Hematopoietic multipotent progenitor cell treated with erythropoietin and hydrocortisone succinate and interleukin-3 and kit ligand, for 17 days (in vitro differentiated cells): ENCODE results near the gene SH2D3C.
"Not testable (repeated sequence)": the region's sequence is repeated elsewhere in the genome, so short reads cannot be mapped to it uniquely, and the experiment has no call there.

Source experiments
- DNase-seq: peaks from one replicate; pipeline ENCODE4 v3.0.0-alpha.2; 2015; ENCODE audit warnings: low spot score

Gene SH2D3C

DNA sequence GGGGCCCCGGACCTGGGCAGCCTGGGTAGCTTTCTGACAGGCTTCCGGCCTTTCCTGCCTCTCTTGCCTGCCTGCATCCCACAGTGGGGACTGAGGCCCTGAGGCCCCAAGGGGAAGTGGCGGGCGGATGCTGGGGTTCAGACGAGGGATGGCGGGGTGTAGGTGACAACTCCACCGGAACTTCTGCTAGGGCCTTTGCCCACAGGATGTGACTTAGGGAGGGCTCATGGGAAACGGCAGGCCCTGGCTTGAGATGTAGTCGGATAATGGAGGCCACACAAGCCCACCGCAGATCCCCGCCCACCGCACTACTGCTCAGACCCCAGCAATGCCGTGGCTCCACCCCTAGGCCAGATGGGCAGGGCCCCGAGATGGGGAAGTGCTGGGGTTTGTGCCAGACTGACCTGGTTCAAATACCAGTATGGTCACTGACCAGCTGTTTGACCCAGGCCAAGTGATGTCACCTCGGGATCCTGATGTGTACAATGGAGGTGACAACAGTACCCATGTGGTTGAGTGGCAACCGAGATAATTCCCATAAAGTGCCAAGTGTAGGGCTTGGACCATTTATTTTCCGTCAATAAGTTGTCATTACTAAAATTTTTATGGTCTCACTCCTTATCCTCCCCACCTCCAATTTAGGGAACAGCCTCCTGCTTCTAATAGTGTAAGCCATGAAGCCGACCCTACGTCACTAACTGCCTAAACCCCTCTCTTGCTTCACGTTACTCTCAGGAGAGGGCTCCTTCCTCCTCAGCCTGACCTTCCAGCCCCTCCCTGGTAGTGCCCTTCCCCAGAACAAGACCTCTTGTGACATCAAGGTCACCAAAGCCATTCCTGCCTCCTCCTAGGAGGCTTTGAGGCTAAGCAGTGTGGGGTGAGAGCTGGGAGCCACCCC, 4.9 kb upstream of the SH2D3C start:
- no peak for DNase-seq

DNA sequence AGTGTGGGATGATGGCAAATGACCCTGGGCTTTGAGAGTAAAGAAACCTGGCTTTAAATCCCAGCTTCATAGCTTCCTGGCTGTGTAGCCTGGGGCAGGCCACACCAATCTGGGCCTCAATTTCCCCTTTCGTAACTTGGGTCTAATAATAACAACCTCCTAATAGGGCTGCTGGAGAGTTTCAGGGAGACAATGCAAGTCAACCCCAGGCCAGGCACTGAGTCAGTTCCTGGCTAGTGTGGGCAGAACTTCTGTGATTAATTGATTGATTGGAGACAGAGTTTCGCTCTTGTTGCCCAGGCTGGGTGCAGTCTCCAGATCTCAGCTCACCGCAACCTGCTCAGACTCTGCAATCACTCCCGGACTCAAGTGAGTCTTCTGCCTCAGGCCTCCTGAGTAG, 3.3 kb upstream of the SH2D3C start:
- no peak for DNase-seq

DNA sequence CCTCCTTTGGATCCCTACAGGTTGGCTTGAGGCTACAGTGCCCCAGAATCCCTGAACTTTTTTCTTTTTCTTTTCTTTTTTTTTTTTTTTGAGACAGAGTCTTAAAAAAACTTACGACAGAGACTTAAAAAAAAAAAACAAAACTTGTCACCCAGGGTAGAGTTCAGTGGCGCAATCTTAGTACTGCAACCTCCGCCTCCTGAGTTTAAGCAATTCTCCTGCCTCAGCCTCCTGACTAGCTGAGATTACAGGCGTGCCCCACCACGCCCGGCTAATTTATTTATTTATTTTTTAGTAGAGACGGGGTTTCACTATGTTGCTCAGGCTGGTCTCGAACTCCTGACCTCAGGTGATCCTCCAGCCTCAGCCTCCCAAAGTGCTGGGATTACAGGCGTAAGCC, 2.4 kb upstream of the SH2D3C start:
- DNase-seq = not testable (repeated sequence)

DNA sequence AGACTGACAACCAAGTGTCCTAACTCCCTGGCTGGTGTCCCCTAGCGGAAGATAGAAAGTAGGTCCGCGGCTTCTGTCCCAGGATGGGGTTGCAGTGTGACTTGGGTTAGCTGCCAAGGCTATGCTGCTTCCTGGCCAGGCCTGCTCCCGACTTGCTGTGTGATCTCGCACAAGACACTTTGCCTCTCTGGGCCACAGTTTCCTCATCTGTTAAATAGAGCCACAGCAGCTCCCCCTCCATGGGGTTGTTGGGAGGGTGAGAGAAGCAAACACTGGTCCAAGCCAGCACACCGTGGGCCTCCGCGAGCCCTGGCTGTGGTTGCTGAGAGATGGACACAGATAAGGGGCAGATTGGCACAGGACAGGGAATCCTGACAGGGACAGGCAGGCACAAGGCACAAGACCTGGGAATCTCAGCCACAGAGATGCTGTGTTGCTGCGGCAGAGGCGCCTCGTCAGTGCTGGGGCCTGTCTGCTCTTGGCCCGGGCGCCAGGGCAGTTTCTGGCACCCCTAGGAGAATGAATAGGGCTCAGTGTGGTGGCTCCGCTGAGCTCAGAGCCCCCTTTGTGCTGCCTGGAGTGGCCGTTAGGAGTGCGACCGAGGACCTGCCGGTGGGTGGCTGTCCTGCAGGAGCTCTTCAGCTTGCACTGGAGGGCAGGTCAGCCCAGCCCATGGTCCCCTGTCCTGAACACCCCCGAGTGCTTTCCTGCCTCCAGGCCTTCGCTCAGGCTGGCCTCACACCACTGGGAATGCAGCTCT, 1.8 kb upstream of the SH2D3C start:
- DNase-seq = no peak

DNA sequence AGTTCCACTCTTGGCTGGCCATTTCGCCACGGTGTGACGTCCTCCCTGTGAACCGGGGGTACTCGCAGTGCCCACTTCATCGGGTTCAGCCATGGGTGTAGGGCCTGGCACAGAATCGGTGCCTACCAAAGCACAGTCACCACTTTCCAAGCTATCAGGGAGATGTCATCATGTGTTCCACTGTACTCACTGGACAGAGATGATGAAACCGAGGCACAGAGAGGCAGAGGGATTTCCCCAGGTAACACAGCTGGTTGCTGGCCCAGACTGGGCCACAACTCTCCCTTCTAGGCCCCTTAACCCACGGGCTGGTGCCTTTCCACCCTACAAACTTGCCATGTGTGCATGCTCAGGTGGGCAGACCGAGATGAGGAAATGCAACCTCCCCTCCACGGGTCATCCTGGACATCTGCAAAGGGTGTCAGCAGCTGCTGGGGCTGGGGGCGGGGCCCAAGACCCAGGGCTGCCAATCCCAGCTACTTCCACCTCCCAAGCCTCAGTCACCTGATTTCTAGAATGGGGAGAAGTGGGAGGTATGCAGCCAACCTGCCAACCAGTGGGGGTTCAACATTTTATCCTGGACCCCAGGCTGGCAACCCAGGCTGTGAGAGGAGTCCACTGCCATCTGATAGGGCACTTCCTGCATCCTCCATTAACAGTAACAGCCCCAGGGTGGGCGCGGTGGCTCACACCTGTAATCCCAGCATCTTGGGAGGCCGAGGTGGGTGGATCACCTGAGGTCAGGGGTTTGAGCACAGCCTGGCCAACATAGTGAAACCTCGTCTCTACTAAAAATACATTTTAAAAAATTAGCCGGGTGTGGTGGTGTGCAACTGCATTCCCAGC, 893 bp upstream of the SH2D3C start:
- DNase-seq = no peak

DNA sequence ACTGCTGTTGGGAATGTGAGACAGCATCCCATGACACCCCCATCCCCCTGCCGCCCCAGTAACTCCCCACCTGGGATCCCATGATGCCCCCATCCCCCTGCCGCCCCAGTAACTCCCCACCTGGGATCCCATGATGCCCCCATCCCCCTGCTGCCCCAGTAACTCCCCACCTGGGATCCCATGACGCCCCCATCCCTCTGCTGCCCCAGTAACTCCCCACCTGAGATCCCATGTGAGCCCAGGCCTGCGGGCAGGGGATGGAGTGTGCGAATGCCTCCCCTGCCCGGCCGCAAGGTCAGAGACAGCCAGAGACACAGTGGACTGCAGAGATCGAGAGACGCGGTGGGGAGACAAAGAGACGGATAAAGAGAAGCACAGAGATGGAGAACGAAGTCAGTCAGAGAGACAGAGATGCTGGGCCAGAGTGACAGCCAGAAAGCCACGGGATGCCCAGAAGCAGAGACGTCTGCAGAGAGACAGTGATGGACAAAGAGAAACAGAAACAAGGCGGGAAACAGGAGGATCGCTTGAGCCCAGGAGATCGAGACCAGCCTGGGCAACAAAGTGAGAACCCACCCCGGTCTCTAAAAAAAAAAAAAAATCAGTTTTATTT, 992 bp downstream of the SH2D3C start:
- DNase-seq = no peak

DNA sequence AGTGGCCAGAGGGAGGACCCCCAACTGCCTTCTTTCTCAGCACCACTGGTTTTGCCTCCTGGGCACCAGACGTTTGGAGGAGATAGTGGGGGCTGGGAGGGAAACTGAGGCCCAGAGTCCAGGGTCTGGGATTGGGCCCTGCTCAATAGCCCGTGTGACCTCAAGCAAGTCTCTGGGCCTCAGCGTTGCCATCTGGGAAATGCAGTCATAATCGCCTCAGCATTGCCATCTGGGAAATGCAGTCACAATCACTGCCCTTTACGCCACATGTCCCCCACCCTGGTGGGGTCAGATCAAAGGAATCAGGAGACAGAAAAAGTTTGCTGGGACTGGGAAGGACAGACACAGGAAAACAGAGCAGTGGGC, 1.6 kb downstream of the SH2D3C start:
- no peak for DNase-seq

DNA sequence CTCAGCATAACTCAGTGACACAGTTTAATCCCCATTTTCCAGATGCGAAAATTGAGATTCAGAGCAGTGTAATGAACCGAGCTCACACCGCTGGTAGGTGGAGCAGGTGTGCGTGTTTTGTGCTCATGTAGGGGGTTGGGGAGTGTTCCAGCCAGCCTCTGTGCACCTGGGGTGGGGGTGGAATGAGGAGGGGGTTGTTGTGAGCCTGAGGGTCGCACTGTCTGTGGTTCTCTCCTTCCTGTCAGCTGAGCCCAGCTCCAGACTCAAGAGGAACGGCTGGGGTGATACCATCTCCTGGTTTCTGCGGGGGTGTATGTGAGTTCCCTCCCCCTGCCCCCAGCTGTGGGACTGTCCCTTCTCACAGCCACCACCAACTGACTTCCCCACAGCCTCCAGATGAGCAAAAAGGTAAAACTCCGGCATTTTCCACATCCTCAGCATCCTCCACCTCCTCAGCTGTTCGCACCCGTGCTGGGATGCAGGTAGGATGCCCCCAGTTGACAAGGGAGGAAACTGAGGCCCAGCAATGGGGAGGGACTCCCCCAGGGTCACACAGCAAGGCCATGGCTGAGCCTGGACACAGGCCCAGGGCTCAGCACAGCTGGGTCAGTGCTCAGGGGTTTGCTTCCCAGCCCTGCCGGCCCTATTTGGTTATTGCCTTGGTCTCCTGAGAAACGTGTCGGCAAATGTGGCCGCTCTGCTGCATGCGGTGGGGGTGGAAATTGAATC, 2.1 kb downstream of the SH2D3C start:
- no peak for DNase-seq

DNA sequence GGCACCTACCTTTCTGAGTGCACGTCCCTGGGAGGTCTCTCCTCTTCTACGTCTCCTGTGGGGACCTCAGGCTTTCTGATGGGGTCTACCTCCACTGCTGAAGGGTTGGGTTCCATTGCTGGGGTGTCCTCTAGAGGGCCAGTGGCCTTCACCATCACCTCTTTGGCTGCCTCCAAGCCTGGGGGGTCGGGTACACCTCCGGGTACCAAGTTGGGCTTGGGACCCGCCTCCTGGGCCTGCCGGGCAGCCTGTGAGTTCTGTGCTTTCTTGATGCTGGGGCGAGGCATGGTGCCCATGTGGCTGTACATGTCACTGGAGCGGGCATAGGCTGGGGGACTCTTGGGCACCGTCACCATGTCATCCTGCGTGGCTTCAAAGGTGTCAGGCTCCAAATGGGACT, 4.5 kb downstream of the SH2D3C start:
- no peak for DNase-seq

DNA sequence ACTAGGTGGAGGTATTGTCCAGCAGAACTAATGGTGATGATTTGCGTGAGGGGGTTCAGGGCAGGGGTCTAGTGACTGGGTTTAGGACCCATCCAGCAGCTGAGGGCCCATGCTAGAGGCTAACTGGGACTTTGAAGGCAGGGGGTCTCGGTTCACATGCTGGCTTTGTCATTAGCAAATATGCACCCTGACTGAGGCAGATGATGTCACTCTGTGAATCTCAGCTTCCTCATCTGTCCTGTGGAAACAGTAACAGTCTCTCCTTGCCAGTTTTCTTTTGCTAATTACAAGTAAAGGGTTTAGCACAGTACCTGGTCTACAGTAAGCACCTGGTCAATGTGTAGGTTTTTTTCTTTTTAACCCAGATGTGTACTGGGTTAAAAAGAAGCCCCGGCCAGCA, 5.2 kb downstream of the SH2D3C start:
- DNase-seq = no peak

DNA sequence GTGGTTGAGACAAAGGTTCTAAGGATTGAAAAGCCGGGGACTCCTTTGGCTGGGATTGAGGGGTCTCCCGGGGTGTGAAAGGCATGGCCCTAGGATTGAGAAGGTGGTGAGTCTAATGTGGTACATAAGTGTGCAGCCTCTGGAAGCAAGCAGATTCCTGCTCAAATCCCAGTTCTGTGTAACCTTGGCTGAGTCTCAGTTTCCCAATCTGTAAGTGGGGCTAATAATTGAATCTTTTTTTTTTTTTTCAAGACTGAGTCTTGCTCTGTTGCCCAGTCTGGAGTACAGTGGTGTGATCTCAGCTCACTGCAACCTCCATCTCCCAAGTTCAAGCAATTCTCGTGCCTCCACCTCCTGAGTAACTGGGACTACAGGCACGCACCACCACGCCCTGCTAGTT, 5.9 kb downstream of the SH2D3C start:
- DNase-seq = no peak

DNA sequence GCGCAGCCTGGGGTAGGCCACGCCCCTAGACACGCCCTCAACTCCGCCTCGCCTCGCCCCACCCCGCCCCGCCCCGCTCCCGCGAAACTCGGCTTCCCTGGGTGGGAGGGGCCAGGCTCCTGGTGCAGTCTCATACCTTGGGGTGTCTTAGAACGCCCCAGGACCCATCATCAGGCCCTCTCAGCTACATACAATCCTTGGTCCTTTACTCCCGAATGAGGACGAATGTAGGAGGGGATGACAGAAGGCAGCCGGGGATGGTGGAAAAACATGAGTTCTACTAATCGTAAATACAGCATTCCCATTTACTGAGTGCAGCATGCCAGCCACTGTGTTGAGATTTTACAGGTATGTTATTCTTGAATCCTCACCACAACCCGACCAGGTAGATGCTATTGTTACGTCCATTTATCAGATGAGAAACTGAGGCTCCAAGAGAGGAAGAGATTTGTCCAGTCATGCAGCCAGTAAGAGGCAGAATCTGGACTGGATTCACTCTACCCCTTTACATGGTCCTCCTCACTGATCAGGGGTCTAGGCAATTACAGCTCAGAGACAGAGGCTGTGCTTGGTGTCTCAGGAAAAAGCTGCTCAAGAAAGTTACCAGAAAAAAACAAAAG, 6.8 kb downstream of the SH2D3C start:
- no peak for DNase-seq

DNA sequence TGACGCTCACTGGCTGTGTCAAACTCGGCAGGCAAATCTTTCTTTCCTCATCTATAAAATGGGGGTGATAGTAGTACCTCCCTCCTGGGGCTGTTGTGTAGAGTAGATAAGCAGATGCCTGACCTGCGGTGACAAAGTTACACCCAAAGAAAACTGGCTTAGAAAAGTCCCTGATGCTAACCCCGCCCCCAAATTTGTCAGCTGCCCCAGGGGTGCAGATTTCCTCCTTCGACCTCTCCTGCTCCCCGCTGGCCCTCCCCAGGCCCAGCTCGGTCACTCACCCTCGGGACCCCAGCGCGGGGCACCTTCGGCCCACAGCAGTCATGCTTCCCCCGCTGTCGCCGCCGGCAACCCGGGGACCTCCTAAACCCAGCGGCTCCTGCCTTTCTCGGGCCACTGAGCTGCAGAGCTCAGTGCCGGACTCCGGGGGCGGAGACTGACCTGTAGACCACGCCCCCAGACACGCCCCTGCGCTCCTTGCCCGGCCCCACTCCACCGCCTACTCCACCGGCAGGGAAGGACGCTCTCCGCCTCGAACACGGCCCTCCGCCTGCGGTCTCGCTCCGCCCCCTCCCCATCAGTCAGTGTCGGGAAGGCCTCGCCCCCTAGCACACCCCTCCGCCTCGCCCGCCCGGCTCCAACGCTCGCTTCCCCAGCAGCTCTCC, 7.4 kb downstream of the SH2D3C start:
- peak; percentile 92 for DNase-seq

DNA sequence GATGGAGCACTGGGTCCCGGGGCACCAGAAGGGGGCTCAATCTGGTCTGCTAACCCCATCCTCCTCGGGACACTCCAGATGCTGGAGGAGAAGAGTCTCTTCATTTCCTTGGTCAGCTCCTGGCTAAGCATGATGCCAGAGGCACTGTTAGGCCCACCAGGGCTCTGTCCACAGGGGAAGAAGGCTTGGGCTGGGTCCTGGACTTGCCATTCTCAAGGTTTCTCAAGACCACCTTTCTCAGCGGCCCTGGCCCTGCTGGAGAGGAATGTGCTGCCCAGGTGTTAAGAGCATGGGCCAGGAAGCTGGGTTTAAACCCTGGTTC, 7.9 kb downstream of the SH2D3C start:
- DNase-seq = no peak

DNA sequence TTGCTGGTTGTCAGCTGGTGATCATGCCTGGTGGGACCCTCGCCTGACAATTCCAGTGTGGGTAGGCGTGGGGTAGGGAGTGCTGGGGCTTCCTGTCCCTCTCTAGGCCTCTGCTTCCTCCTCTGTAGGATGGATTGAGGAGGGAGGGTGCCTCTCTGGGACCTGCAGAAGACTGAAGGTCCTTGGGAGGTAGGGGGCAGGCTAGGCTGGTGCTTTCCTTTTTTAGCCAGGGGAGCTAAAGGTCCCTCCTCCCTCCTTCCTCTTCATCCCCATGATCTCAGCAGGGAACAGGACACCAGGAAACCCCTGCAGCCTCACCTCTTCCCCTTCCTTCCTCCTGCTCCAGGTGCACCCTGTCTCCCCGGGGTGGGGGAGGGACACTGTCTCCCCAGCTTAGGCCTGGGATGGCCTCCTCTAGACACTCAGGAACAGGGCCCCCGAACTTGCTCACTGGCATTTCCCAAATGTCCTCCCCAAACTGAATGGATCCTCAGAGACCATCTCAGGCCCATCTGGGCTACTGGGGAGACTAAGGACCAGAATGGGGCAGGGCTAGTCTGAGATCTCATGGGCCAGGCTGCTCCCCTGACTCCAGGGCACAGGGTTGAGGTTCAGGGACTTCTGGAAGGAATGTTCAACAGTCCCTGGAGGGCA, 8.4 kb downstream of the SH2D3C start:
- DNase-seq = no peak

DNA sequence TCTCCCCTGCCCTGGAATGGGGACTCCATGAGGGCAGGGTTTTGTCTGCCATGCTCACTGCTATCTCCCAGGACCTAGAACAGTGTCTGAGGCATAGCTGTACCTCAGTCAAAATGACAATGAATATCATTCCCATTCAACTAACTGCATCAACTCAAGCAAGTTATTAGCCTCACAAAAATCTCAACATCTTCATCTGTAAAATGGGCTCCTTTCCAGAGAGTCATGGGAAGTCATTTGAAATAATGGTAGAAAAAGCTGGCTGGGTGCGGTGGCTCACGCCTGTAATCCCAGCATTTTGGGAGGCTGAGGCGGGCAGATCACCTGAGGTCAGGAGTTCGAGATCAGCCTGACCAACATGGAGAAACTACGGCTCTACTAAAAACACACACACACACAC, 9.4 kb downstream of the SH2D3C start:
- no peak for DNase-seq

DNA sequence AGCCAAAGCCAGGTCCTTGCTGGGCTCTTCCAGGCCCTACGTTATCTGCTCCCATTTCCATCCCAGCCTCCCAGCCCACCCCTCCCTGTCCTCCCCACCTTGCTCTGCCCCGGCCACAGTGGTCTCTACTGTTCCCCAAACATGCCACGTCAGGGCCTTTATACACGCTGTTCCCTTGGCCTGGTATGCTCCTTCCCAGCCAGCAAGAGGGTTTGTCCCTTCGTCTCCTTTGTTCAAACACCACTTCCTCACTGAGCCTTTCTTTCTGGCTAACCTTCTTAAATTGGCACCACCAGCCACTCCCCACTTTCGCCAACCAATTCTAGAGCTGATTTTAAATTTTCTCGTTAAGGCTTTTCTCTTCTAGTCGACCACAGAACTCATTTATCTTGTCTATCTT, 9.8 kb downstream of the SH2D3C start:
- DNase-seq = no peak

DNA sequence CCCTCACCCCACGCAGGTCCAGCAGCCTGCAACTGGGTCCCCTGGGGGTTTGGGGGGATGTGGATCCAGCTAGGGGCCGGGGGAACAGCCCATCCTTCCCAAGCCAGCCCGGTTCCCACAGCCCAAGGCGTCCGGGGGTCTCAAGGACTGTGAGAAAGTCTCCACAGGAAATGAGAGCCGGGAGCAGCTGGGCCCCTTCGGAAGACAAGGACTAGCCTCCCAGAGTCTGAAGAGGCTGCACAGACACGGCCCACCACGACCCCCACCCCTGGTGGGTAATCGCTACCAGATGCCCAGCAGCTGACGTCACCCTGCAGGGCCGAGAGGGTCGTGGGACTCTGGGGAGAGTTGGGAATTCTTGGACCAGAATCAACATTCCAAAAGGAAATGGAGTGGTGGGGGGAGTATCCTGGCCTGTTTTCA, 10.5 kb downstream of the SH2D3C start:
- DNase-seq = no peak

DNA sequence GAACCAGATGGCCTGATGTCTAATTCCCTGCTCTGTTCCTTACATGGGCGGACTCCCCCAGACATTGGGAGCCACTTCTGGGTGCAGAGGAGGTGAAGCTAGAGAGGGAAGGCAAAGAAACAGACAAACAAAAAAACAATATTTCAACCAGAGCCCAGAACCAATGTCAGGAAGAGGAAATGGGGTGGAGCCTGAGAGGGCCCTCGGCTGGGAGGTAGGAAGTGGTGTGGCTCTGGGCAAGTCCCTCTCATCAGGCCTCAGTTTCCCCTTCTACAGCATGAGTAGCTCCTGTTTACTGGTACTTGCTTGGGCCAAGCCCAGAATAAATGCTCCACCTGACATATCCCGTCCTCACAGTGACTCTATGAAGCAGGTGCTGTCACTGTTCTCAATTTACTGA, 11.1 kb downstream of the SH2D3C start:
- no peak for DNase-seq

DNA sequence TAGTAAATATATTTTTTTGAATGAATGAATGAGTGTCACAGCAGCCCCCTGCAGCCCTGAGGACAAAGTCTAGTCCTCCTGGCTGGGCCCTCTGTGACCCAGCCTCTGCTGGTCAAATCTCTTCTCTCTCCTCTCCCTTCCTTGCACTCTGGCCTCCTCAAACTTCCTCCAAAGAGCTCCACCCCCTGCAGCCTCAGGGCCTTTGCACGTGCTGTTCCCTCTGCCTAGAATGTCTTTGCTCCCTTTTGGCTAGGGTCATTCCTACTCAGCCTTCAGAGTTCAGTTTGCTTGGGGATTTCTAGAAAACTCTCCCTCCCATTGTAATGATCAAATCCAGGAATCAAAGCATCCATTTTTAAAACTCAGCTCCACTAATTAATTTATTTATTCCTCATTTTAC, 13.0 kb downstream of the SH2D3C start:
- DNase-seq = no peak
